ENCODE data around the gene CREG2.

DNA sequence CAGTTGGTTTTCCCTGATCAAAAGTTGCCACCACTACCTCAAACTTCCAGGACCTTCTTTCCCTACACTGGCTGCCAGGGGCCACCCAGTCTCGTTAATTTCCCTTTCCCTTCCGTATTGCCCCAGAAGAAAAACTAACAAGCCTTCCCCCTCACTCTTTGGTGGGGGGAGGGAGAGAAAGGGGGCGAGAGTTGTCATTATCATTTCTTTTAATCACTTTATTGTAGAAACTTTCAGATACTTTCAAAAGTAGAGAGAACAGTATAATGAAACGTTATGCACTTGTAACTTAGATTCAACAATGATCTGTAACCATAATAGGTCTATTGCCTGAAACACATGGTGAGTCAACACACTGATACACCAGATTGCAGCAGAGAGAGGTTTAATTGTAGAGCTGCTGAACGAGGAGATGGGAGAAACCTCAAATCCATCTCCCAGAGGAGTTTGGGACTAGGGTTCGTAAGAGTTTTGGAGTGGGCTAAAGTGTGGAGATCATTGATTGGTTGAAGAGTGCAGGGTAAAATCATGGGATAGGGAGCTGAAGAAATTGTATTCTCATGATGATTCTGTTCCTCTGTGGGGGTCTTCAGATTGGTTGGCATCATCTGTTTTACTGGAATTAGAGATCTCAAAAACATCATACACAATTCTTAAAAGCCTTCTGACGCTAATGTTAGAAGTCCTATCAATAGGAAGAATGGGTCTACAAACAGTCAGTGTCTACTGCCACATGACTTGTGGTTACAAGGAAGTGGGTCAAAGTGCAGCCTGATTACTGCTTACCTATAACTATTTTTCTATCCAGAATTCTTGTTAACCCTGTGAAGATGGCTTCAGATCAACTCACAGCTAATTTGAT is 76.2 kb downstream of the CREG2 start:
- no peak for TF ChIP-seq CTCF (IDR thresholded peaks at IDR 0.05)
- TF ChIP-seq POLR2A (IDR thresholded peaks at IDR 0.05), result no peak
- TF ChIP-seq POLR2AphosphoS5 (IDR thresholded peaks at IDR 0.05), result no peak

All from sigmoid colon (tissue), 4 donors.